Neutrophil (primary cell): Measurements from ENCODE around the gene BAIAP3.

Experiments used
- H3K27ac ChIP-seq: fragments of 200-600 bp; sonication (generic); 2 replicates; pipeline ENCODE4 v1.5.1; 2016; ENCODE audit warnings: mild to moderate bottlenecking, moderate library complexity
- H3K27me3 ChIP-seq: fragments of 200-600 bp; sonication (generic); 2 replicates; pipeline ENCODE4 v1.6.0; 2016; ENCODE audit warnings: mild to moderate bottlenecking
- H3K36me3 ChIP-seq: fragments of 200-600 bp; sonication (generic); 2 replicates; pipeline ENCODE4 v1.5.1; 2017
- H3K4me1 ChIP-seq, 2 experiments: fragments of 200-600 bp in 1 of 2; sonication (generic) in 1 of 2; 1 replicate in 1 of 2; 2 replicates in 1 of 2; pipeline versions ENCODE4 v1.5.1 to v1.6.1; 2013 to 2016; ENCODE audit warnings: low read depth in 1 of 2, low read length in 1 of 2, mild to moderate bottlenecking in 1 of 2, moderate library complexity in 1 of 2; ENCODE audit not compliant: control insufficient read depth in 1 of 2, insufficient read depth in 1 of 2
- H3K4me3 ChIP-seq, 2 experiments: fragments of 200-600 bp in 1 of 2; sonication (generic) in 1 of 2; 1 replicate in 1 of 2; 2 replicates in 1 of 2; pipeline ENCODE4 v1.5.1; 2013 to 2016; ENCODE audit warnings: low read depth in 1 of 2, low read length in 1 of 2, mild to moderate bottlenecking in 1 of 2, moderate library complexity in 1 of 2
- H3K9me3 ChIP-seq: fragments of 200-600 bp; sonication (generic); 2 replicates; pipeline ENCODE4 v1.5.1; 2016
- CTCF ChIP-seq: fragments of 200-600 bp; sonication (generic); IDR thresholded peaks from 2 replicates; pipeline ENCODE4 v1.5.1; 2016; ENCODE audit warnings: antibody characterized with exemption

Gene BAIAP3

GRCh38 chr16:1347286-1347855 is 13.9 kb downstream of the BAIAP3 start:
- TF ChIP-seq CTCF = no peak
- peaks cover 8% of the 10 kb centered on the region for H3K27me3 ChIP-seq
- H3K4me1 ChIP-seq = peaks cover 20 to 32% of the 10 kb centered on the region in 2 experiments
- H3K4me3 ChIP-seq = no peak overlapping the region
- H3K36me3 ChIP-seq = peaks cover 34% of the 10 kb centered on the region
- H3K9me3 ChIP-seq = no peaks in the 10 kb centered on the region
- no peak overlapping the region for H3K27ac ChIP-seq

DNA sequence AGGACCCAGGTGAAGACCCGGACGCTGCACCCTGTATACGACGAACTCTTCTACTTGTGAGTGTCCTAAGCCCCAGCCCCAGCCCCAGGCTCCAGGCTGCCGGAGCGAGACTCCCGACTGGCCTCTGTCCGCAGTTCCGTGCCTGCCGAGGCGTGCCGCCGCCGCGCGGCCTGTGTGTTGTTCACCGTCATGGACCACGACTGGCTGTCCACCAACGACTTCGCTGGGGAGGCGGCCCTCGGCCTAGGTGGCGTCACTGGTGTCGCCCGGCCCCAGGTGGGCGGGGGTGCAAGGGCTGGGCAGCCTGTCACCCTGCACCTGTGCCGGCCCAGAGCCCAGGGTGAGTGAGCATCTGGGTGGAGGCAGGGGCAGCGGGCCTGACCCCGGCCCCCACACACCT is 14.5 kb downstream of the BAIAP3 start:
- Histone ChIP-seq H3K4me1 (peaks cover 21 to 32% of the 10 kb centered on the region in 2 experiments), H3K4me3 (no peak overlapping the region), H3K36me3 (peaks cover 34% of the 10 kb centered on the region), H3K27me3 (peaks cover 3% of the 10 kb centered on the region), H3K9me3 (no peaks in the 10 kb centered on the region), H3K27ac (no peak overlapping the region)
- TF ChIP-seq CTCF = no peak

- peaks cover 26 to 30% of the 10 kb centered on the region in 2 experiments for H3K4me1 ChIP-seq
- peaks cover 34% of the 10 kb centered on the region for H3K36me3 ChIP-seq
- TF ChIP-seq CTCF = no peak
Measured at GRCh38 chr16:1348441-1348840, 15.0 kb downstream of the BAIAP3 start.

DNA sequence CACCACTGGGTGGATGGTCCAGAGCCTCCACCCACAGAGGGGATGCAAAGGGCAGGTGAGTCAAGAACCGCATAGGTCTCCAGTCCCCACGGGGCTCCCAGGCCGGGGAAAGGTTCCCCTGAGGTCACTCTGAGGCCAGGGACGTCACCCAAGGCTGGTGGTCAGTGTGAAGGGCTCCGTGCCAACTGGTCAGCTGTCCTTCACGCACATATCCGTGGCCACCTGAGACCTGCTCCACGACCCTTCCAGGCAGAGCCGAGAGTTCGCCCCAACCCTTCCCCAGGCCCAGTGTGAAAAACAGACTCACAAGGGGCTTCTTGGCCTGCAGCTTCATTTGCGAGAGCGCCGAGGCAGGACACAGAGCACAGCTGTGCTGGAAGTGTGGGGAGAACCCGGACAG is 15.5 kb downstream of the BAIAP3 start:
- Histone ChIP-seq H3K4me3 (no peak overlapping the region), H3K36me3 (peaks cover 34% of the 10 kb centered on the region), H3K27me3 (peaks cover 3% of the 10 kb centered on the region), H3K27ac (no peak overlapping the region), H3K4me1 (peaks cover 25 to 26% of the 10 kb centered on the region in 2 experiments), H3K9me3 (no peaks in the 10 kb centered on the region)
- no peak for TF ChIP-seq CTCF

More at GRCh38 chr16:1348441-1348840, 15.0 kb downstream of the BAIAP3 start:
- no peaks in the 10 kb centered on the region for H3K9me3 ChIP-seq
- no peak overlapping the region for H3K27ac ChIP-seq
- peaks cover 3% of the 10 kb centered on the region for H3K27me3 ChIP-seq
- no peak overlapping the region for H3K4me3 ChIP-seq

DNA sequence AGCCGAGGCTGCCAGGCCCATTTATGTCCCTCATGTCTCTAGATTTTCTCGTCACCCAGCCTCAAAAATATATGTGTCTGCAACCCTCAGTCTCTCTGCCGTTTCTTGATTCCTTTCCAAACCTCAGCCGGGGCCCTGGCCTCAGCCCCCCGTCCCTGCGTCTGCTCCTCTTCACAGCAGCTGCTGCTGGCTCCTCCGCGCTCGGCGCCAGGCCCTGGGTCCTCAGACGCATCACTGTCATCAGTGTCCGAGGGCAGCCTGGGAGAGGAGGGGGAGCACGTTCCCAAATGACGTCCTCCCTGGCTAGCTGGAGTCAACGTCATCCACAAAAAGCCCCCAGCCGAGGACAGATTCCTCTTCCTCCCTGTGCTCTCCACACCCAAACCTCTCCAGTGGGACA is 15.9 kb downstream of the BAIAP3 start:
- H3K9me3 ChIP-seq = no peaks in the 10 kb centered on the region
- H3K4me1 ChIP-seq = peaks cover 24 to 26% of the 10 kb centered on the region in 2 experiments
- H3K27ac ChIP-seq = no peak overlapping the region
- no peak overlapping the region for H3K4me3 ChIP-seq
- H3K27me3 ChIP-seq = peaks cover 3% of the 10 kb centered on the region
- peaks cover 34% of the 10 kb centered on the region for H3K36me3 ChIP-seq
- no peak for TF ChIP-seq CTCF
